WI38 (cell line): ENCODE results near the gene FAAP100.

Source experiments
- H3K4me3 ChIP-seq: 2 replicates; pipeline ENCODE4 v1.5.1; 2011; ENCODE audit warnings: low read depth, mild to moderate bottlenecking, control low read depth, low read length
- TF ChIP-seq, protein P1 (sequence below): IDR thresholded peaks from 2 replicates; pipeline ENCODE4 v1.5.1; 2012; ENCODE audit warnings: low read depth, mild to moderate bottlenecking, control low read depth, low read length

Gene FAAP100

DNA sequence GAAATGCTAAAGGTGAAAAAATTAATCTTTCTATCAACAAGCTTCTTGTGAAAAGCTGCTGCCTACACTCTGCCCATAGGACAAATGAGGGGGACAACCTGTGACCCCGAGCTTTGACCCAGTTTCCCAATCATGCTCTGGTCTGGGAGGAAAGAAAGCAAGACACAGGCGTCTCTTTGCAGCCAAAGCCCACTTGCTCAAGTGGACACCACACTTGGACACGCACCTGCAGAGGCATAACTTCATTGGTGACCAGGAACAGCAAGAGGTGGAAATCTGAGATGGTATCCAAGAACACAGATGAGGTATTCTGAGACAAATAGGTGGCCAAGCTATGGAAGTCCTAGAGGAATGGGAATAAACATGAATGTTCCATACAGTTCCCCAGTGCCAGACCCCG lies 15.0 kb upstream of the FAAP100 start:
- H3K4me3 ChIP-seq, result peak overlapping the region; percentile 35
- TF ChIP-seq, protein P1, sequence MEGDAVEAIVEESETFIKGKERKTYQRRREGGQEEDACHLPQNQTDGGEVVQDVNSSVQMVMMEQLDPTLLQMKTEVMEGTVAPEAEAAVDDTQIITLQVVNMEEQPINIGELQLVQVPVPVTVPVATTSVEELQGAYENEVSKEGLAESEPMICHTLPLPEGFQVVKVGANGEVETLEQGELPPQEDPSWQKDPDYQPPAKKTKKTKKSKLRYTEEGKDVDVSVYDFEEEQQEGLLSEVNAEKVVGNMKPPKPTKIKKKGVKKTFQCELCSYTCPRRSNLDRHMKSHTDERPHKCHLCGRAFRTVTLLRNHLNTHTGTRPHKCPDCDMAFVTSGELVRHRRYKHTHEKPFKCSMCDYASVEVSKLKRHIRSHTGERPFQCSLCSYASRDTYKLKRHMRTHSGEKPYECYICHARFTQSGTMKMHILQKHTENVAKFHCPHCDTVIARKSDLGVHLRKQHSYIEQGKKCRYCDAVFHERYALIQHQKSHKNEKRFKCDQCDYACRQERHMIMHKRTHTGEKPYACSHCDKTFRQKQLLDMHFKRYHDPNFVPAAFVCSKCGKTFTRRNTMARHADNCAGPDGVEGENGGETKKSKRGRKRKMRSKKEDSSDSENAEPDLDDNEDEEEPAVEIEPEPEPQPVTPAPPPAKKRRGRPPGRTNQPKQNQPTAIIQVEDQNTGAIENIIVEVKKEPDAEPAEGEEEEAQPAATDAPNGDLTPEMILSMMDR, result no peak

DNA sequence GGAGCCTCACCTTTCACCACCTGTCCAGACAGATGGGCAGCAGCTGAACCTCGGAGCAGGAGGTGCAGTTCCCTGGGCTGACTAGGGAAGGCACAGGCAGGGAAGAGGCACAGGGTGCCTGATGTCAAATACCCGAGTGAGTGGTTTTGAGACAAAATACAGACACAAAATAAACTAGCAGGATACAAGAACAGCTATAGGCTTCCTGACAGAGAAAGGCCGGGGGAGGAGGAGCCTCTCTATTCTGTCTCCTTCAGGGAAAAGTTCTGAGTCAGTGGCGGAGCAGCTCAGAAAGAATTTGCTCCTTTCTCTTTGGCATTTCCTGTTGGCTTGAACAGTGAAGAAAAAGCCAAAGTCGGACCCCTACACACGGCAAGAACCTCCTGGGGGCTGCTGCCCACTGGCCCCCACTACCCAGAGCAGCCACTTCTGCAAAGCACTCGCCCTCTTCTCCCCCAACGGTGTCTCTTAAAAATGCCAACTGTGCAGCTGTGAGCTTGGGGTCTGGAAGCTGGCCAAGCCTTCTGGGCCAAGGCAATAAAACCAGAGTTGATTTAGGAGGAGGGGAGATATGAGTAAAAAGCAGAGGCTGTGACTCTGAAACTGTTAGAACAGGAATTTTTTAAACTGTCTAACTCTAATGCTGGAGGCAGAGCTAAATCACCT lies 14.4 kb upstream of the FAAP100 start:
- peak overlapping the region; percentile 35 for H3K4me3 ChIP-seq
- TF ChIP-seq, protein P1, result no peak

DNA sequence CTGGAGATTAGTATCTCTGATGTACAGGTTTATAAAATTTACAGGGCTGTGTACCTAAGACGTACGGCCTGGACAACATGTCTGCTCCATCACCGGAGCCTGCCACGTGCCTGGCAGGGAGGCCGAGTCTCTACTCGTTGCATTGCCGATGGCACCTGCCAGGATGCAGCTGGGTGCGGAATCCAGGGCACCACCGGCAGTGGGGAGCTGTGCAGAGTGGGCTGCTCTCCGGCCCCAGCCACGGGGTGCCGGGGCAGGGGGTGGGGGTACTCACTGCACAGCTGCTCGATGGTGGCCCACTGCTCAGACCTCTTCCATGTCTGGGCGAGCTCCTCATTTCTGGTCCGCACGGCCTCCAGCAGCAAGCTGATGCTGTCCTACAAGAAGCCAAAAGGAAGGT lies 13.1 kb upstream of the FAAP100 start:
- no peak overlapping the region for H3K4me3 ChIP-seq
- TF ChIP-seq, protein P1, result no peak

DNA sequence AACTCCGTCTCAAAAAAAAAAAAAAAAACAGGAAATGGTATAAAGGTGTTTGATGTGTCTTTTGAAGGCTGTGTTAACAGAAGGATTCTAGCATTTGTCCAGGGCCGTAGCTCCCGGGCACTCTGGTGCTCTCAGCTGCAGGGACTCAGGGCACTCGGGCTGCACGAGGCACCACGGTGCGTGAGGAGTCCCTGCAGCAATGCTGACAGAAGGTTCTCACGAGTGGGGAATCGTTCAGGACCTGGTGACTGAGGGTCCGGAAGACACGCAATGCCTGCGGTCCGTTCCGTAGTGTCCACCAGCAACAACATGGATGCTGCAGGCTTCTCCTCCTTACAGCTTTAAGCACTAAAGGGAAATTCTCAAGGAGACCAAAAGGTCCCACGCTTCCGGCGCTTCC lies 12.6 kb upstream of the FAAP100 start:
- no peak overlapping the region for H3K4me3 ChIP-seq
- TF ChIP-seq, protein P1, result no peak

DNA sequence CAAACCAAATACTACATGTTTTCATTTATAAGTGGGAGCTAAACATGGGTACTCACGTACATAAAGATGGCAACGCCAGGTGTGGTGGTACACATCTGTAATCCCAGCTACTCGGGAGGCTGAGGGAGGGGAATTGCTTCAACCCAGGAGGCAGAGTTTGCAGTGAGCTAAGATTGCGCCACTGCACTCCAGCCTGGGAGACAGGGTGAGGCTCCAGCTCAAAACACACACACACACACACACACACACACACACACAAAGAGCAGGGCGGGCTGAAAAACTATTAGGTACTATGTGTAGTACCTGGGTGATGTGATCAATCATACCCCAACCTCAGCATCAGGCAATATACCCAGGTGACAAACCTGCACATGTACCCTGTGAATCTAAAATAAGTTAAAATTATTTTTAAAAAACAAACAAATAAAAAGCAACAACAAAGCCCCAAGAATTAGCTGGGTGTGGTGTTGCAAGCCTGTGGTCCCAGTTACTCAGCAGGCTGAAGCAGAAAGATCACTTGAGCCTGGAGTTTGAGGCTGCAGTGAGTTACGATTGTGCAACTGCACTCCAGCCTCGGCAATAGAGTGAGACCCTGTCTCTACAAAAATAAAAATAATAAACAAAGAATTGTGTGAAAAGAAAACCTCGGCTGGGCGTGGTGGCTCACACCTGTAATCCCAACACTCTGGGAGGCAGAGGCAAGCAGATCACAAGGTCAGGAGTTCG lies 11.9 kb upstream of the FAAP100 start:
- no peak overlapping the region for H3K4me3 ChIP-seq
- TF ChIP-seq, protein P1, result no peak

DNA sequence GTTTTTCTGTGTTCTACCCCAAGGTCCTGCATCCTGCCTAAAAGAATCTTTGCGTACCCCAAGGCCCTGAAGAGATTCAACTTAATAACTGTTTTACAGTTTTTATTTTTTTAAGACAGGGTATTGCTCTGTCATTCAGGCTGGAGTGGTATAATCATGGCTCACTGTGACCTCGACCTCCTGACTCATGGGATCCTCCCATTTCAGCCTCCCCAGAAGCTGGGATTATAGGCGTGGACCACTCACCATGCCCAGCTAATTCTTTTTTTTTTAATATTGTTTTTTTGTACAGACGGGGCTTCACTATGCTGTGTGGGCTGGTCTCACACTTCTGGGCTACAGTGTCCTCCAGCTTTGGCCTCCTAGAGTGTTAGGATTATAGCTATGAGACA lies 9.3 kb upstream of the FAAP100 start:
- H3K4me3 ChIP-seq, result no peak overlapping the region
- TF ChIP-seq, protein P1, result no peak

DNA sequence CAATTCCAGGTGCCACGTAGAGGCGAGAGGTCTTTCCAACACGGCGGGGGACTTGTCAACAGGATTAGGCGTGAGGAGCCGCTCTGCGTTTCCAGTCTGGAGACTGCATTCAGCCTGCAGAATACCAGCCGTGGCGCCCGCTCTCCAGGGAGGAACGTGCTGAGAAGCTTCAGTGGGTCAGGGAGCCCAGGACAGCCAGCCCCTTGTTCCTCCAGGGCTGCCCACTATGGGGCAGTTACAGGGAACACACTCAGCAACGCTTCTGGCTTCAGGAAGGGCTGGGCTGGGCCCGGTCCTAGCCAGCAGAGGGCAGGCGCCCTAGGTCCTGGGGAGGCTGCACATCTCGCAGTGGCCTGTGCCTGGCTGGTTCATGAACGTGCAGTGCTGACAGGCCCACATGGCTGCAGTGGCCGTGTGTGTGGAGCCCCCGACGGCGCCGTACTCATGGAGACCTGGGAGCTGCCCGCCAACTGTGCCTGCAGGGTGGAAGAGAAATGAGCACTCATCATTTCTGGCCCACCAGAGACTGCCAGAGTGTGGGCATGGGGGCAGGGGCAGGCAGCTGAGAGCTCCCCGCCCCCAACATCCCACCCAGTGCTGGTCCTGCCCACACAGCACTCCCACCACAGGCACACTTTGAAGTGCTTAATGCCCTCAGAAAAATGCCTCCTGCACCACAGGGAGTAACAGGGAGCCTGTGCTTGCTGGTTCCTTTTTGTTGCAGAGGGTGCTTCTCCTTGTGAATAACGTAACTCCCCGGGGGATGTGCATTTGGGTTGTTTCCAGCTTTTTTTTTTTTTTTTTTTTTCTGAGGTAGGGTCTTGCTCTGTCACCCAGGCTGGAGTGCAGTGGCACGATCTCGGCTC lies 7.0 kb upstream of the FAAP100 start:
- no peak overlapping the region for H3K4me3 ChIP-seq
- TF ChIP-seq, protein P1, result 0 out of 2 replicates have a peak, but pooled peaks have one; percentile 6
